Ovary (tissue), 9 donors: Measurements from ENCODE around the gene DENND2D. TPM values are rescaled to one million over a fixed set of nuclear protein-coding genes. Genes with fewer than 3 reads are reported as not detected.

Experiments used
- DNase-seq, 5 donors: peaks; one replicate each; pipeline ENCODE4 v3.0.0-alpha.2; 2019 to 2020
- H3K27ac ChIP-seq, 2 donors: fragments of 200-600 bp; one replicate each; pipeline versions ENCODE4 v1.5.1 to v1.8.0; 2019 to 2022
- H3K27me3 ChIP-seq: fragments of 200-600 bp; one replicate; pipeline ENCODE4 v1.8.0; 2022
- H3K36me3 ChIP-seq: fragments of 200-600 bp; sonication (generic); one replicate; pipeline ENCODE4 v1.5.1; 2019
- H3K4me1 ChIP-seq: one replicate; pipeline ENCODE4 v1.8.1; 2013; ENCODE audit warnings: mild to moderate bottlenecking, moderate library complexity; ENCODE audit not compliant: insufficient read depth
- H3K4me3 ChIP-seq: fragments of 200-600 bp; sonication (generic); one replicate; pipeline ENCODE4 v1.5.1; 2017
- H3K9me3 ChIP-seq, 2 donors: fragments of 200-600 bp in 1 of 2; sonication (generic) in 1 of 2; one replicate each; pipeline versions ENCODE4 v1.5.1 to v1.8.1; 2013 to 2019; ENCODE audit warnings: mild to moderate bottlenecking in 1 of 2, moderate library complexity in 1 of 2
- CTCF ChIP-seq, 3 donors: fragments of 450-650 bp in 2 of 3; fragments of 200-600 bp in 1 of 3; IDR thresholded peaks; one replicate each; pipeline versions ENCODE4 v1.5.1 to v1.8.0; 2016 to 2022; ENCODE audit warnings: antibody characterized with exemption in 3 of 3, mild to moderate bottlenecking in 1 of 3
- EP300 ChIP-seq: sonication (generic); formaldehyde crosslinking; IDR thresholded peaks from one replicate; pipeline ENCODE4 v1.6.1; 2017; ENCODE audit warnings: antibody characterized with exemption
- POLR2A ChIP-seq: fragments of 450-650 bp; IDR thresholded peaks from one replicate; pipeline ENCODE4 v1.6.1; 2017; ENCODE audit warnings: antibody characterized with exemption, mild to moderate bottlenecking, moderate library complexity
- WGBS, 3 donors: extraction: QIAGEN DNeasy Blood & Tissue Kit in 1 of 3; methylation state at CpG; one replicate each; pipeline versions ENCODE4 v1.1.5 to v1.1.7; 2013 to 2017; 5-methylcytosine and 5-hydroxymethylcytosine counted together
- intact Hi-C, 4 donors: fragments of 100-400 bp; cut with DNase I; formaldehyde crosslinking; loops; one replicate each; pipeline versions ENCODE4 v1.11.0 to v1.15.1; 2022 to 2023
- polyA plus RNA-seq, 2 donors: library from polyadenylated mRNA; stranded (reverse); fragments of 200-250 nt in 1 of 2; fragments of 350-450 nt in 1 of 2; fragmentation: Illumina TruSeq in 1 of 2; extraction: RNeasy Lipid Tissue Mini Kit (QIAGEN cat#74804) in 1 of 2; gene quantifications; one replicate each; pipeline ENCODE4 v1.2.3, GENCODE V29; 2013 to 2014
- total RNA-seq, 7 donors: library from RNA; depleted of rRNA in 2 of 7; stranded (reverse); fragments of >200 nt in 2 of 7; fragmentation: NEBNext Ultra II Directional in 3 of 7; extraction: Animal tissue kit (Norgen Biotek cat#: 25700) in 3 of 7; gene quantifications; one replicate each; pipeline versions ENCODE4 v1.1.0 to v1.2.4, GENCODE V29; 2016 to 2023
- donor health status: DM: no; HTN: no; CAD: no; lungs with moderate emphysema.
- donor health status: DM: no; HTN: no; CAD: no.
- donor health status: Bipolar disorder and iron deficiency.
- donor health status: DM: yes; HTN: yes; CAD: no.
- donor health status: DM: no; HTN: no; CAD: no.
- donor health status: DM: yes; HTN: yes; CAD: no.

The DENND2D gene
- total and polyA plus RNA-seq, 9 donors: 2.5 to 19.0 (median 9.5) TPM

DNA sequence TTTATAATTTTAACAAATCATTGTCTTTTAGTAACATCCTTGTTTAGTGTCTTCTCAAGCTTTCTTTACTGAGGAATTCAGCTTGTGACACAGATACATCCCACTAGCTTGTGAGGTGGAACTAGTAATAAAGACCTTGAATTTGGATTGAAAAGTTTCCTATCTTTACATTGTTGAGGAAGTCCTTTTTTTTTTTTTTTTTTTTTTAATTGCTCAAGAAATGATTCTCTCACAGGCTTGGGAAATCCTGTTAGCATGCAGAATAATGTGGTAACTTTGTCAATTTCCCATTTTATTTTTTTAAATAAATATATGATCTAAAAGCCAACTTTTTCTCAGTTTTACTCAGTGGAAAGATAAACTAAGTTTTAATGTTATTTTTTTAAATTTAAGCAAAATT lies 15.8 kb downstream of the DENND2D start:
- no peaks in the 10 kb centered on the region for H3K36me3 ChIP-seq

GRCh38 chr1:111183308-111184069 lies 17.0 kb downstream of the DENND2D start:
- 40 to 65% (median 47%) methylated on average over 6 of the region's 6 CpGs for WGBS, 3 donors
- no peaks in the 10 kb centered on the region for H3K27me3 ChIP-seq
- intact Hi-C loops: no loop called here

More for the DNA sequence above, 15.8 kb downstream of the DENND2D start:
- intact Hi-C loops: no loop called here
- TF ChIP-seq POLR2A: no peak
- TF ChIP-seq CTCF (IDR thresholded peaks at IDR 0.05): no peak
- TF ChIP-seq EP300: no peak
- Histone ChIP-seq H3K4me1 (no peaks in the 10 kb centered on the region), H3K4me3 (no peak overlapping the region), H3K27ac (no peak overlapping the region), H3K27me3 (no peaks in the 10 kb centered on the region), H3K9me3 (no peaks in the 10 kb centered on the region)
- no peak for DNase-seq

DNA sequence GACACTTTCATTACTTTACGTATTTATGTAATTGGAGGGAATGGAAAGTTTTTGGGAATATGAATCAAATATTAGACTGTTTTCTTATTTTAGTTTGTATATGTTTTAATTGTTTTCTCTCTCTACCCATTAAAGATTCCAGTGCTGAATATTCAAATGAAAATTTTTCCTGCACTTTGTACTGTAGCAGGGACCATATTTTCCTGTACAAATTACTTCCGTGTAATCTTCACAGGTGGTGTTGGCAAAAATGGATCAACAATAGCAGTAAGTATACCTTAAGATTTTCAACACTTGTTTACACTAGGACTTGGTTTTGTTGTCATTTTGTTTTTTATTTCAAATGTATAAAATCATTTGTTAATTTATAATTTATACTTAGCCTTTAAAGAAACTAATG lies 18.4 kb downstream of the DENND2D start:
- no peaks in the 10 kb centered on the region for H3K36me3 ChIP-seq
- TF ChIP-seq EP300 (no peak), CTCF (IDR thresholded peaks at IDR 0.05) (no peak)

More at GRCh38 chr1:111183308-111184069, 17.0 kb downstream of the DENND2D start:
- no peak overlapping the region for H3K27ac ChIP-seq
- TF ChIP-seq POLR2A: no peak
- TF ChIP-seq CTCF (IDR thresholded peaks at IDR 0.05): no peak
- TF ChIP-seq EP300: no peak
- no peaks in the 10 kb centered on the region for H3K4me1 ChIP-seq
- DNase-seq: no peak
- no peaks in the 10 kb centered on the region for H3K36me3 ChIP-seq
- no peak overlapping the region for H3K4me3 ChIP-seq
- H3K9me3 ChIP-seq: no peaks in the 10 kb centered on the region

GRCh38 chr1:111179968-111180533 lies 20.4 kb downstream of the DENND2D start:
- Histone ChIP-seq H3K27ac (no peak overlapping the region), H3K4me1 (no peaks in the 10 kb centered on the region), H3K27me3 (no peaks in the 10 kb centered on the region), H3K36me3 (no peaks in the 10 kb centered on the region), H3K9me3 (no peaks in the 10 kb centered on the region), H3K4me3 (no peak overlapping the region)
- DNase-seq: no peak
- TF ChIP-seq EP300: no peak
- TF ChIP-seq CTCF (IDR thresholded peaks at IDR 0.05): no peak
- TF ChIP-seq POLR2A: no peak
- intact Hi-C loops: no loop called here

More for the DNA sequence above, 18.4 kb downstream of the DENND2D start:
- no peak overlapping the region for H3K27ac ChIP-seq
- no peak for DNase-seq
- no peaks in the 10 kb centered on the region for H3K4me1 ChIP-seq
- no peak overlapping the region for H3K4me3 ChIP-seq
- WGBS, 3 donors: 88 to 94% (median 90%) methylated on average over 2 of the region's 2 CpGs
- intact Hi-C loops: no loop called here
- no peaks in the 10 kb centered on the region for H3K27me3 ChIP-seq
- no peaks in the 10 kb centered on the region for H3K9me3 ChIP-seq
